ENCODE measurements around the gene SLC9A3.
"Not testable (repeated sequence)": the region's sequence is repeated elsewhere in the genome, so short reads cannot be mapped to it uniquely, and the experiment has no call there.

SLC9A3 gene

GRCh38 chr5:507986-508575, 16.2 kb downstream of the SLC9A3 start:
- DNase-seq (ENCODE audit: low read depth in 2 of 2): not testable (repeated sequence)

DNA sequence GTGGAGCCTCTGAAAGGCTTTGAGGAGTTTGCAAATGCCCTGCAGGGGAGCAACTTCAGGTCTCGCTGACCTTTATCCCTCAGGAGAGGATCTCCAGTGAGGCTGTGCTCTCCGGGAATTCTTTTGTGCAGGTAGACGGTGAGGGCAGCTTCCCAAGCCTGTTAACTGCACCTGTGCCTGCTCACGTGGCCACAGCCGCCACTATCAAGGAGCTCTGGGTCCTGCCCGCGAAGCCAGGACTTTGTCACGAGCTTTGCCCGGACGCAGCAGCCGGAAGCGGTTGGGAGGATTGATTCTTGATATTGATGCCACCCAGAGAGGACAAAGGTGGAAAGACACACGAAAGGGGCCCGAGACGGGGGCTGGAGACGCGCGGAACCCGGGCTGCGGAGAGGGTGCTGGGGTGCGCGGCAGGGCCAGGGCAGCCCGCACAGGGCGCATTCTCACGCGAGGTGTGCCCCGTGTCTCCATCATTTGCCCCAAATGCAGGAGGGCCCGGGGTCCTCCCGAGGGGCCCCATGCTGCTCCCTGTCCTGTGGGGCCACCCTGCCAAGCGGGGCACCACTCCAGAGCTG, 18.2 kb downstream of the SLC9A3 start:
- DNase-seq (ENCODE audit: low read depth in 2 of 2): no peak

GRCh38 chr5:504326-505154, 19.7 kb downstream of the SLC9A3 start:
- no peak for DNase-seq (ENCODE audit: low read depth in 2 of 2)

- no peak for DNase-seq (ENCODE audit: low read depth in 2 of 2)
Measured at GRCh38 chr5:502325-503079, 21.7 kb downstream of the SLC9A3 start.

DNA sequence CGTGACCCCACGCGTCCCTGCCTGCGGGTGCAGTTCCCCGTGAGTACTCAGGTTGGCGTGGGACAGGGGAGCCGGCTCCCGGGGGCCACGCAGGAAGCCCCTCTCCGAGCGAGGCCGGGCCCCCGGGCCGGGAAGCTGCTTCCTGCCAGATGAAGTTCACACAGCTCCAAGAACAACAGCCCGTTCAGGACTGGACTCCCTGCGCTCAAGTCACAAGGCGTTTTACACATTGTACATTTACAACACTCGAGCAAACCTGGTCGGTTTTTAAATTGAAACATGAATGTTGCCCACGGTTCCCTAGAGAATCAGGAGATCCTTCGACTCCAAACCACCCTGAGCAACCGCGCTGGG, 22.4 kb downstream of the SLC9A3 start:
- DNase-seq (ENCODE audit: low read depth in 2 of 2): no peak

DNA sequence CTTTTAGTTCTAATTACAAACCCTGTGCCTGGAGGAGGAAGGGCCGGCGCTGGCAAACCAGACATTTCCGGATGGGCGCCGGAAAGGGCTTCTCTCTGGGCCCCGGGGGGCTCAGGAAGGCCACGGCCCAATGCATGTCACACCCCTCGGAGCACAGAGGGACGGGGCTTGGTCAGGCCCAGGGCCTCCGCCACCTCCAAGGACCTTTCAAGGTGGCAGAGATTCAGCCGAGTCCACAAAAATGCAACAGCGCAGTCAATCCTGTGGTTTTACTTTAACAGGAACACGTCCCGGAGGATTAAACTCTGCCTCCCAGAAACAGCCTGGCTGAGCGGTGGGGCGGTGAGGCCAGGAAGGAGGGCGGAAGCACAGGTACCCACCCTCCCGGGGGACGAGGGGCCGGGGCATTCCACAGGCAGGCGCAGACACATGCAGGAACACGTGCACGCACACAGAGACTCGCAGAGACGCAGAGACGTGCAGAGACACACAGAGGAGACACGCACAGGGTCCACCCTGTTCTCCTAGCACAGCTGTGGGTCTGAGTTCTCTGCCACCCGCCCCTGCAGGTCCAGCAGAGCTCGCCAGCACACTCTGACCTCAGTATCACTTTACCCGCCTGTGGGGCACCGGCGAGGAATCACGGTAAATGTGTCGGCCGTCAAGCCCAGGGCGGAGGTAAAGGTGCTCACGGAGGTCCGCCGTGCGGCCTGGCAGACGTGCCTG, 23.0 kb downstream of the SLC9A3 start:
- no peak for DNase-seq (ENCODE audit: low read depth in 2 of 2)

GRCh38 chr5:500491-500890, 23.8 kb downstream of the SLC9A3 start:
- DNase-seq (ENCODE audit: low read depth in 2 of 2): no peak

DNA sequence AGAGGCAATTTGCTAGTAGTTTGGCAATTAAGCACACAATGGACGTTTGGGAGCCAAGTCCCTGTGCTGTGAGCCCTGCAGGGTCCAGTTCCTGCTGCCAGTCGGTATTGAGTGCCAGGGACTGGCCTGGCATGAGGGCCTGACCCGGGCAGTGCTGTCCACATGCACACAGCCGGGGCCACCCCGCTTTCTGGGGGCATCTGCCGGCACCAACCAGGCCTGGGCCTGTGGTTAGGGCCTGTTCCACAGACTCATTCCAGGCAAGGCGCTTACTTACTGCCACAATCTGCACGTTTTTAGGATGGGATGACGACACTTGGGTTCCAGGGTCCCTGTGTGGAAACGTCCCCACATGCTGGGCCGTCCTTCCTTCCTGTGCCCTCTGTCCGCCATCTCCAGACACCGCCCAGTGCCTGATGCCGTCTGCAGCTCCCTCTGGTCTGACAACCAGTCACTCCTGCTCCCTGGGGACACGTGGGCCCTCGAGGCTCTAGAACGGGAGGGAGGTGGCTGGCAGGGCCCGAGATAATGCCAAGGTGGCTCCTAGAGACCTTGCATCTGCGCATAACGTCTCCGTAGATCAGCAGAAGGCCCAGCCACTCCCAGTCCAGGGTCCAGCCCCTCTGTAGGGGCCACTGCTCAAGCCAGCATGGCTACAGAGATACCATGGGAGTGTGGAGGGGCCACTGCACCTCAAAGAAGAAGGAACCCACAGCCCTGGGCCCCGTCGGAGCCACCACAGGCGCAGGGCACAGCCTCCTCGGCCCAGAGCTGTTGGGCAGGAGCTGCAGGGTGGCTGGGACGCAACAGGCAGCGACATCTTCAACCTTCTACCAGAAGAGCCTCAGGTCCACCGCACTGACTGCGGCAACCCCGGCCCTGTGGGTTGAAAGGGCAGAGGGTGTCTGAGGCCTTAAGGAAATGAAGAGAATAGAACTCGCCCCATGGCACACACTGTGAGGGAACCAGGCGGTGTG, 24.7 kb downstream of the SLC9A3 start:
- DNase-seq (ENCODE audit: low read depth in 2 of 2): no peak

- DNase-seq (ENCODE audit: low read depth in 2 of 2): no peak
Measured at GRCh38 chr5:497871-498509, 26.3 kb downstream of the SLC9A3 start.

DNA sequence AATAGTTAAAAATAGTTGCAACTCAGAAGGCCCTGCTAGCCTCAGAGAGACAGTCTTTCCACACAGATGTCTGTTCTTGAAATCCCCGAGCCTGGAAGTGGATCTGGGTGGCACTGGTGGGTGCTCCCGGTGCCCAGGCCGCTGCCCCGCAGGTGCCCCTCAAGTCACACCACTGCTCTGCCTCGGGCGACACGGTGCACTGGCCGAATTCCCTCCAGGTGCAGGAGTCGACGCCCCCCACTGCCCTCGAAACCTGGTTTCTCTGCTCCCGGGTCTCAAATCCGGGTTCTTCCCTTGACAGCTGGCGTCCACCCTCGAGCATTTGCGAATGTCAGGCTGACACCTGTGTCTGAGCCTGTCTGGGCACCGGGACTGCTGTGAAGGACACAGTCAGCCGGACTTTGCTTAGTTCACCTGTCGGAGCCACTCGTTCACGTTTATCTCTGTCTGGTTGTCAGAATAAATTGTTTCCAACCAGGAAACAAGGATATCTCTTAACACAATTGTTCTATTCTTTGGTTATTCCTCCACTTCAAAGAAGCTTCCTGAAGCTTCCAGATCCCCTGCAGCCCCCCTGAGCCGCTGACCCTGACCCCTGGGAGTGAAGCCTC, 27.1 kb downstream of the SLC9A3 start:
- DNase-seq (ENCODE audit: low read depth in 2 of 2): no peak

DNA sequence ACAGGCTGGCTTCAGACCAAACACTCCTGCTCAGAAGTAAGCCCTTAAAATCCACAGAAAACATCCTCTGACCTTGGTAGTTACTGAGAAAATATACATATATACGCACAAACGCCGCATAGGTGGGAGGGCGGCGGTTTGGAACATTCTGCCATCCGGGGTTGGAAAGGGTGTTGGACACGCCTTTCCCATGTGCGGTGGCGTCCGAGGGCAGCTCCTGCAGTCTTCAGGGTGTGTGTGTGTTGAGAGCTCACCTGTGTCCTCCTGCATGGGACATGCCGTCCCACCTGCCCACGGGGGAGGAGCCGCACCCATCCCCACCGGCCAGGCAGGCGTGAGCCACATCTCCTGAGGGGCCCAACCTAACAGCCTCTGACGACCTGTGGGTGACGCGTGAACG, 28.2 kb downstream of the SLC9A3 start:
- no peak for DNase-seq (ENCODE audit: low read depth in 2 of 2)

DNA sequence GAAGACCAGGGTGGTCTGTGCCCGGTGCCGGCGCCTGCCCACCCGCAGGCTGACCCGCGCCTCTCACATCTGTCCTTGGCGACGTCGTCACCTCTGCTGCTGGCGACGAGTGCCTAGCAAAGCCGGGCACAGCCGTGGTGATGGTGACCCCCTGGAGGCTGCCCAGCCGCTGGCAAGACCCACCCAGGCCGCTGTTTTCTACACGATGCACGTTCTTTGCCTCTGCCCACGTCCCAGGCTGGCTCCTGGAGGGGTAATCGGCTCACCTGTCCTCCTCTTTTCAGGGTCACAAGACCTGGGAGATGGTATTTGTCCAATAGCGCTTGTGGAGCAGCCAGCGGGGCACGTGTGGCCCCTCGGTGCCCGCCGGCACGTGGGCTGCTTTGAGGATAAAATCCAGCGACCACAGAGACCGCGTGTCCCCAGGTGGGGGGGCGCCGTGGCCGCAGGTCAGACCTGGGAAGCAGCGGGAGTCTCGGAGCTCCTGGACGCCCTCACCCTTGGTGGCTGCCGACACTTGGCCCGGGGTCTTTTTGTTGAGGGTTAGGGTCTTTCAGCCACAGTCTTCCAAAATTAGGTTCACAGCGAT, 29.5 kb downstream of the SLC9A3 start:
- DNase-seq (ENCODE audit: low read depth in 2 of 2): no peak

DNA sequence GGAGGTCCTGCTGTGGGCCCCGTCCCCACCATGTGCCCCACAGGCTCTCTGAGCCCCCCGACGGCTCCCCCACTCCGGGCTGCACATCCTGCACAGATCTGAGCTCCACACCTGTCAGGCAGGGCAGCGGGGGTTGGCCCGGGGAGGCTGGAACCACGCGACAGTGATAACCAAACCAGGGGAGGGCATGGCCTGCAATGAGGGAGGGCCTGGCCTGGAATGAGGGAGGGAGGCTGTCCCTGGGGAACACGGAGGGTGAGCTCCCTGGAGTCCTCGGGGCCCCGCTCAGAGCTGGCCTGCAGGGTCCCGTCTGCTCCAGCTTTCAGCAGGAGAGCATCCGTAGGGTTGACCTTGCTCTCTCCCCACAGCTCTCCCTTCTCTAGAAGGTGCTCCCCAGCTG, 30.5 kb downstream of the SLC9A3 start:
- no peak for DNase-seq (ENCODE audit: low read depth in 2 of 2)

- no peak for DNase-seq (ENCODE audit: low read depth in 2 of 2)
Measured at GRCh38 chr5:493119-493701, 31.0 kb downstream of the SLC9A3 start.

- DNase-seq (ENCODE audit: low read depth in 2 of 2): no peak
Measured at GRCh38 chr5:492314-492893, 31.8 kb downstream of the SLC9A3 start.

DNA sequence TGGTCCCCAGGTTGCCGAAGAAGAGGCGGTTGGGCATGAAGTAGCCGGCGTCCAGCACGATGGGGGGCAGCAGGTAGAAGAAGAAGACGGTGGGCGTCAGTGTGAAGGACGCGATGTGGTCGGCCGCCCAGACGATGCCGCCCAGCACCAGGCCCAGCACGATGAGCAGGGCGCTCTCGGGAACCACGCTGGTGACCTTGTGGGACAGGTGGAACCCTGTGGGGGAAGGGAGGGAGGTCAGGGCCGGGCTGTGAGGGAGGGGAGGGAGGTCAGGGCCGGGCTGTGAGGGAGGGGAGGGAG, 32.4 kb downstream of the SLC9A3 start:
- DNase-seq (ENCODE audit: low read depth in 2 of 2): no peak

DNA sequence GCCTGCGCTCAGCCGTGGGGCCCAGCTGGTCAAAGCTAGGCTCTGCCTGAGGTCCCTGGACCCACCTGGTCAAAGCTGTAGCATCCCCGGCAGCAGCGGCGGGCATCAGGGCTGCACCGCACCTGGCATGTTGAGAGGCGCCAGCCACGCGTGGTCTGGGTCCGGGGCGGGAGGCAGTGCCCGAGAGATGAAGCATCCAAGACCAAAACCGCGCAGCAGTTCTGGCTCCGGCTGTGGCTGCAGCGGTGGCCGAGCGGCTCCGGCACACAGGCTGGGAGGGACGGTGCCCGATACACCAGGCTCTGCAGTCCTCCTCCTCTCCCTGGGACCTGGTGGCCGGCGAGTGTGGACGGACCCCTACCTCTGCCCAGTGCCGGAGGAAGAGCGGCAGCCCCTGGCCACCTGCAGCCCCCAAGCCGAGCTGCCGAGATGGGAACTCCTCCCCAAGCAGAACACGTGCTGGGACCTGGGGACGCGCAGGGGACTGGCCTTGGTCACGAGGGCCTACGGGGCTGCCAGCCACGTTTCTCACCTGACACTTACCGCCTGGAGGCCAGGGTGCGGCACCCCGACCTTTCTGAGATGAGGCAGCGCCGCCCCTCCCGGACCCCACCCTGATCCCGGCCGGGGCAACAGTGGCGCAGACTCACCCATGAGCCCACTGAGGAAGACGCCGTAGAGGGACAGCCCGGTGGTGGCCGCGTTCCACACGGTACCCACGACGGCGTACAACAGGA, 33.0 kb downstream of the SLC9A3 start:
- no peak for DNase-seq (ENCODE audit: low read depth in 2 of 2)
